H9 (cell line): ENCODE measurements around the gene STAG2. TPM values are rescaled to one million over a fixed set of nuclear protein-coding genes. Genes with fewer than 3 reads are reported as not detected.
"Not testable (repeated sequence)": the region's sequence is repeated elsewhere in the genome, so short reads cannot be mapped to it uniquely, and the experiment has no call there.

Source experiments
- DNase-seq: peaks from one replicate; pipeline ENCODE4 v3.0.0-alpha.2; 2017
- H2AFZ ChIP-seq: one replicate; pipeline ENCODE4 v1.6.1; 2013; ENCODE audit warnings: mild to moderate bottlenecking, low read length, control low read depth, moderate library complexity
- H2AK5ac ChIP-seq: 2 replicates; pipeline ENCODE4 v1.6.1; 2013; ENCODE audit warnings: low read length, control low read depth, mixed read lengths; ENCODE audit not compliant: insufficient read length
- H2BK120ac ChIP-seq: one replicate; pipeline ENCODE4 v1.6.1; 2013; ENCODE audit warnings: low read depth, mild to moderate bottlenecking, low read length, control low read depth, inconsistent platforms; ENCODE audit not compliant: poor library complexity, severe bottlenecking
- H2BK12ac ChIP-seq: 2 replicates; pipeline ENCODE4 v1.6.1; 2013; ENCODE audit warnings: low read length, control low read depth, mixed read lengths, low read depth; ENCODE audit not compliant: insufficient read length
- H2BK15ac ChIP-seq: 2 replicates; pipeline ENCODE4 v1.6.1; 2013; ENCODE audit warnings: low read depth, low read length, control low read depth
- H2BK20ac ChIP-seq: one replicate; pipeline ENCODE4 v1.6.1; 2013; ENCODE audit warnings: low read depth, mild to moderate bottlenecking, low read length, control low read depth, inconsistent platforms; ENCODE audit not compliant: poor library complexity, severe bottlenecking
- H2BK5ac ChIP-seq: 2 replicates; pipeline ENCODE4 v1.6.1; 2013; ENCODE audit warnings: low read length, control low read depth, mixed read lengths; ENCODE audit not compliant: insufficient read length
- H3K14ac ChIP-seq: 2 replicates; pipeline ENCODE4 v1.6.1; 2013; ENCODE audit warnings: low read length, control low read depth; ENCODE audit not compliant: insufficient read depth
- H3K18ac ChIP-seq: 2 replicates; pipeline ENCODE4 v1.6.1; 2013; ENCODE audit warnings: low read depth, mild to moderate bottlenecking, mixed read lengths, low read length, control low read depth; ENCODE audit not compliant: insufficient read length
- H3K23ac ChIP-seq: 2 replicates; pipeline ENCODE4 v1.6.1; 2013; ENCODE audit warnings: low read length, control low read depth, mixed read lengths, low read depth; ENCODE audit not compliant: insufficient read length
- H3K23me2 ChIP-seq: 2 replicates; pipeline ENCODE4 v1.6.1; 2013; ENCODE audit warnings: low read depth, mild to moderate bottlenecking, mixed read lengths, low read length, control low read depth; ENCODE audit not compliant: insufficient read length, poor library complexity, severe bottlenecking
- H3K27ac ChIP-seq: 2 replicates; pipeline ENCODE4 v1.5.1; 2013; ENCODE audit warnings: low read length, control low read depth, mixed read lengths, low read depth; ENCODE audit not compliant: insufficient read length
- H3K27me3 ChIP-seq: 2 replicates; pipeline ENCODE4 v1.6.1; 2013; ENCODE audit warnings: low read length, control low read depth, inconsistent platforms; ENCODE audit not compliant: insufficient read depth
- H3K4ac ChIP-seq: 2 replicates; pipeline ENCODE4 v1.6.1; 2013; ENCODE audit warnings: low read depth, mild to moderate bottlenecking, control low read depth, inconsistent platforms, low read length, moderate library complexity
- H3K4me1 ChIP-seq: 2 replicates; pipeline ENCODE4 v1.6.1; 2013; ENCODE audit warnings: low read length, control low read depth, inconsistent platforms; ENCODE audit not compliant: insufficient read depth
- H3K4me2 ChIP-seq: 2 replicates; pipeline ENCODE4 v1.6.1; 2013; ENCODE audit warnings: low read length, control low read depth, mixed read lengths; ENCODE audit not compliant: insufficient read length, insufficient read depth
- H3K56ac ChIP-seq: 2 replicates; pipeline ENCODE4 v1.6.1; 2013; ENCODE audit warnings: low read depth, mild to moderate bottlenecking, mixed read lengths, low read length, control low read depth; ENCODE audit not compliant: insufficient read length
- H3K79me1 ChIP-seq: 2 replicates; pipeline ENCODE4 v1.6.1; 2013; ENCODE audit warnings: low read depth, mild to moderate bottlenecking, moderate library complexity, low read length, control low read depth, inconsistent platforms; ENCODE audit not compliant: insufficient read depth, poor library complexity, severe bottlenecking
- H3K79me2 ChIP-seq: 2 replicates; pipeline ENCODE4 v1.6.1; 2013; ENCODE audit warnings: low read length, control low read depth, inconsistent platforms; ENCODE audit not compliant: insufficient read depth
- H3K9ac ChIP-seq: 2 replicates; pipeline ENCODE4 v1.6.1; 2013; ENCODE audit warnings: low read length, control low read depth, mixed read lengths; ENCODE audit not compliant: insufficient read length; ENCODE audit errors: extremely low read depth
- H3K9me3 ChIP-seq: one replicate; pipeline ENCODE4 v1.6.1; 2013; ENCODE audit warnings: low read depth, low read length, inconsistent platforms; ENCODE audit not compliant: control insufficient read depth
- H3T11ph ChIP-seq: one replicate; pipeline ENCODE4 v1.6.1; 2013; ENCODE audit warnings: mild to moderate bottlenecking, low read length, control low read depth, inconsistent platforms
- H4K20me1 ChIP-seq: one replicate; pipeline ENCODE4 v1.6.1; 2013; ENCODE audit not compliant: control insufficient read depth, insufficient read length, insufficient read depth
- H4K5ac ChIP-seq: 2 replicates; pipeline ENCODE4 v1.6.1; 2013; ENCODE audit warnings: low read depth, mild to moderate bottlenecking, mixed read lengths, low read length, control low read depth; ENCODE audit not compliant: insufficient read length
- H4K8ac ChIP-seq: replicated peaks from 2 replicates; pipeline ENCODE4 v1.6.1; 2013; ENCODE audit warnings: low read length, control low read depth, mixed read lengths, low read depth; ENCODE audit not compliant: insufficient read length
- H4K91ac ChIP-seq: 2 replicates; pipeline ENCODE4 v1.6.1; 2013; ENCODE audit warnings: low read depth, mild to moderate bottlenecking, moderate library complexity, mixed read lengths, low read length, control low read depth; ENCODE audit not compliant: insufficient read length
- H3K27ac Mint-ChIP-seq, 3 experiments: 2 replicates in 2 of 3; 3 replicates in 1 of 3; pipeline ENCODE4 v1.8.0; 2020 to 2021; ENCODE audit warnings: mixed read lengths in 3 of 3, mild to moderate bottlenecking in 1 of 3, moderate library complexity in 1 of 3
- H3K27me3 Mint-ChIP-seq: 2 replicates; pipeline ENCODE4 v1.8.0; 2021; ENCODE audit warnings: low read depth, mild to moderate bottlenecking, moderate library complexity, mixed read lengths
- H3K36me3 Mint-ChIP-seq, 3 experiments: 2 replicates in 2 of 3; 3 replicates in 1 of 3; pipeline ENCODE4 v1.8.0; 2020 to 2021; ENCODE audit warnings: low read depth in 3 of 3, mixed read lengths in 3 of 3; ENCODE audit not compliant: insufficient read depth in 1 of 3
- H3K4me1 Mint-ChIP-seq, 2 experiments: 2 replicates each; pipeline ENCODE4 v1.8.0; 2020; ENCODE audit warnings: mixed read lengths in 2 of 2
- H3K4me3 Mint-ChIP-seq, 2 experiments: 2 replicates in 1 of 2; 3 replicates in 1 of 2; pipeline ENCODE4 v1.8.0; 2020 to 2021; ENCODE audit warnings: mild to moderate bottlenecking in 2 of 2, mixed read lengths in 2 of 2, moderate library complexity in 1 of 2
- H3K9me3 Mint-ChIP-seq, 2 experiments: 2 replicates in 1 of 2; 3 replicates in 1 of 2; pipeline ENCODE4 v1.8.0; 2020; ENCODE audit warnings: mild to moderate bottlenecking in 2 of 2, mixed read lengths in 2 of 2, moderate library complexity in 1 of 2
- CTCF ChIP-seq: fragments of 200-600 bp; sonication (generic); conservative IDR thresholded peaks from 3 replicates; pipeline ENCODE4 v1.8.0; 2021; ENCODE audit warnings: antibody characterized with exemption, mild to moderate bottlenecking
- WGBS: extraction: QIAGEN DNeasy Blood & Tissue Kit; methylation state at CpG from one replicate; pipeline ENCODE4 v1.1.7; 2013; ENCODE audit warnings: missing lambda C conversion rate, low lambda C conversion rate, mixed read lengths; ENCODE audit not compliant: insufficient read length; ENCODE audit errors: extremely low coverage; 5-methylcytosine and 5-hydroxymethylcytosine counted together
- total RNA-seq: library from RNA; stranded (reverse); gene quantifications from 2 replicates; pipeline ENCODE4 v1.2.1, GENCODE V29; 2021

STAG2 gene
- total RNA-seq, 1 experiment from 2014 or later: 81.6 TPM

- Histone ChIP-seq H4K20me1 (no peaks in the 10 kb centered on the region), H3T11ph (no peak overlapping the region), H3K18ac (no peak overlapping the region), H2BK15ac (no peak overlapping the region), H2BK12ac (no peak overlapping the region), H4K91ac (no peak overlapping the region), H3K23me2 (no peaks in the 10 kb centered on the region), H3K14ac (no peak overlapping the region), H2BK20ac (no peak overlapping the region), H3K27me3 (no peaks in the 10 kb centered on the region), H2BK5ac (no peak overlapping the region), H3K4me1 (peaks cover 3% of the 10 kb centered on the region; the same call in 1 of the 2 replicates), H3K9me3 (peaks cover 25% of the 10 kb centered on the region), H2BK120ac (no peak overlapping the region), H2AFZ (no peak overlapping the region), H3K4ac (no peak overlapping the region), H3K23ac (no peak overlapping the region), H3K9ac (no peak overlapping the region), H4K5ac (no peak overlapping the region), H3K79me1 (no peaks in the 10 kb centered on the region), H3K79me2 (no peaks in the 10 kb centered on the region), H3K56ac (no peak overlapping the region), H2AK5ac (no peak overlapping the region), H3K4me2 (no peak overlapping the region), H3K27ac (no peak overlapping the region), H4K8ac (no peak overlapping the region)
- no CpG with 5 or more reads among the region's 2 CpGs for WGBS
- H3K36me3 Mint-ChIP-seq: peaks cover 11 to 13% (median 12%) of the 10 kb centered on the region in 3 experiments
- H3K27ac Mint-ChIP-seq: peak overlapping the region in 1 of 3 experiments; percentile 0; a peak in 1 of 7 replicates
- peaks cover 6 to 7% of the 10 kb centered on the region in 2 experiments for H3K4me1 Mint-ChIP-seq
- no peak overlapping the region for H3K4me3 Mint-ChIP-seq
- no peak for DNase-seq
- TF ChIP-seq CTCF: no peak
- H3K27me3 Mint-ChIP-seq: no peaks in the 10 kb centered on the region; the same call in 1 of the 2 replicates
- H3K9me3 Mint-ChIP-seq: peaks cover 24 to 65% of the 10 kb centered on the region in 2 experiments
Measured at GRCh38 chrX:123927845-123928244, 33.7 kb upstream of the STAG2 start.

- not testable (repeated sequence) for H2BK12ac ChIP-seq, H3K4me3 Mint-ChIP-seq, H2BK20ac ChIP-seq, H3K79me1 ChIP-seq, H4K8ac ChIP-seq, H3K27ac ChIP-seq, H4K20me1 ChIP-seq, H4K5ac ChIP-seq, H3K4me1 Mint-ChIP-seq, H3K4me1 ChIP-seq, H3K27ac Mint-ChIP-seq, H3K9ac ChIP-seq, H2BK5ac ChIP-seq, H3K27me3 Mint-ChIP-seq, H2BK15ac ChIP-seq, H2AK5ac ChIP-seq, DNase-seq, H3K79me2 ChIP-seq, H3K23me2 ChIP-seq, H2BK120ac ChIP-seq, H2AFZ ChIP-seq, H3T11ph ChIP-seq, H3K14ac ChIP-seq, H3K18ac ChIP-seq, H3K4me2 ChIP-seq, H3K23ac ChIP-seq, H3K27me3 ChIP-seq, H3K4ac ChIP-seq, H4K91ac ChIP-seq, H3K56ac ChIP-seq
- Mint-ChIP-seq H3K36me3 (peaks cover 11 to 22% (median 12%) of the 10 kb centered on the region in 3 experiments), H3K9me3 (peaks cover 32 to 64% of the 10 kb centered on the region in 2 experiments)
- peaks cover 25% of the 10 kb centered on the region for H3K9me3 ChIP-seq
- no CpG with 5 or more reads among the region's 2 CpGs for WGBS
Measured at GRCh38 chrX:123932055-123932454, 29.5 kb upstream of the STAG2 start.
